CD4-positive, alpha-beta T cell treated with Interleukin-15 for 4 hours (primary cell): ENCODE measurements around the gene ZNF469.
"Not testable (repeated sequence)": the region's sequence is repeated elsewhere in the genome, so short reads cannot be mapped to it uniquely, and the experiment has no call there.

Experiments used
- DNase-seq: peaks from one replicate; pipeline ENCODE4 v3.0.0-alpha.2; 2020; ENCODE audit warnings: low spot score

ZNF469 gene

DNA sequence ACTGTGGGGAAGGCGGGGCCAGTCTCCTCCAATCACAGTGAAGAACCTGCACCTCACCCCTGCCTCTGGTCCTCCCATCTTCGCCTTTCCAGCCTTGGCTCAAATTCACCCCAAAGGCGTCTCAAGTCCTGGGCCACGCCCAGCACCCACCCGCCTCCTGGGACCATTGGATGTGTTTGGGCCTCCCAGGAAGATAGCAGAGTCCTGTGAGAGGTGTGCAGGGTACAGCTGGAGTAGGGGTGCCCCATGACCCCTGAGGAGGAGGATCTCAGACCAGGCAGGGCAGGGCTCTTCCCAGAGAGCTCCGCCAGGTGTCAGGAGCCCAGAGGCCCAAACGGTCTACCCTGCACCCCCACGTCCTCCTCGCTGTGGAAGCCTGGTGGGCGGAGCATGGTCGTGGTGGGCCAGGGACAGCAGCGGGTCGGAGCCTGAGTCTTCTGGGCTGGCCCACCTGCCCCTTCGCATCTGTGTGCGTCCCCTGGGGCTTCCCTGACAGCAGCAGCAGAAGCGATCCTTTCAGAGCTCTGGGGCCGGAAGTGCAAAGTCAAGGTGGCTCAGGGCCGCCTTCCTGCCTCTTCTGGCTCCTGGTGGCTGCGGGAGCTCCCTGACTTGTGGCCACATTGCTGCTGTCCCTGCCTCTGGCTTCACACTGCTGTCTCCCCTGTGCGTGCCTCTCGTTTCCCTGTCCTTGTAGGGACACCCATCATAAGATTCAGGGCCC is 34.9 kb upstream of the ZNF469 start:
- DNase-seq = no peak

DNA sequence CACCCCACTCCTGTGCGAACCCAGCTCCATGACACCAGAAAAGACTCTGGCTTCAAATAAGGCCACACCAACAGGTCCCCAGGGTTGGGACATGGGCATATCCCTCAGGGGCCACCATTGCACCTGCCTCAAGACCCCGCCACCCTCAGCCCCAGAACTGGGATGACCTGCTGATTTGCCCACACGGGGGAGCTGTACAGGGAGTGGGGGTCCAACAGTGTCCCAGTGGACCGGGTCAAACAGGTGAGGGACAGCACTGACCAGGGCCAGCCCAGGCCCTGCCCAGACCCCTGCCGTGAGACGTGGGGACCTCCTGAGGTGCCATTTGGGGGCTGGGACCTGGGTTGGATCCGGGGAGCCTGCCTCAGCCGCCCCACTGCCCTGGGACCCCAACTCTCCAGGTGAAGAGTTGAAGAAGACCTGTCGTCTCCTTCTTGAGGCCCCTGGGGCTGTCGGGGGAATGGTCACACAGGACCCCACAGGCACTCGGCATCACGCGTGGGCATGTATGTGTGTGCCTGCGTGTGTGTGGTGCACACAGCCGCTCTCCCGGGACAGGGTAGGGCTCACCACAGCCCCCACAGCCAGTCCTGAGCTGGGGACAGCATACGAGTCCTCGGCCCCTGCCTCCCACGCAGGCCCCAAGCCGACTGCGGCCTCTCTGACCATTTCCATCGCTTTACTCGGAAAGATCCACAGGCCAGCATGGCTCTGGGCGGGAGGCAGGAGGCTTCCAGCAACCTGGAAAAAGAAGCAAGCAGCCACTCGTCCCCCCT is 34.2 kb upstream of the ZNF469 start:
- DNase-seq = no peak

DNA sequence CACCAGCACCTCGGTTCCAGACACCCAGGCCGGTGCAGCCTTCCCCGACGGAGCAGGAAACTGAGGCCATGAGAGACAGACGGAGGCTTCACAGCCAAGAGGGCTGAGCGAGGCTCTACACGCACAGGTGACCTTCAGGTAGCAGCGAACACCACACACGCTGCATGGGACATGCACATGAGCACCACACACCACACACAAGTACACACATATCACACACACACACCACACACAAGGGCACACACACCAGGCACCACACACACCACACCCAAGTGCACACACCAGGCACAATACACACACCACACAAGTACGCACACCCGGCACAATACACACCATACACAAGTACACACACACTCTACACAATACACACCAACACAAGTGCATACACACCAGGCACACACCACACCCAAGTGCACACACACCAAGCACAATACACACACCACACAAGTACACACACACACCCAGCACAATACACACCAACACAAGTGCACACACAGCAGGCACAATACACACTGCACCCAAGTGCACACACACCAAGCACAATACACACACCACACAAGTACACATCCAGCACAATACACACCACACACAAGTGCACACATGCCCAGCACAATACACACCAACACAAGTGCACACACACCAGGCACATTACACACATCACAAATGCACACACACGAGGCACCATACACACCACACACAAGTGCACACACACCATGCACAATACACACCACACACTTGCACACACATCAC is 33.4 kb upstream of the ZNF469 start:
- no peak for DNase-seq

DNA sequence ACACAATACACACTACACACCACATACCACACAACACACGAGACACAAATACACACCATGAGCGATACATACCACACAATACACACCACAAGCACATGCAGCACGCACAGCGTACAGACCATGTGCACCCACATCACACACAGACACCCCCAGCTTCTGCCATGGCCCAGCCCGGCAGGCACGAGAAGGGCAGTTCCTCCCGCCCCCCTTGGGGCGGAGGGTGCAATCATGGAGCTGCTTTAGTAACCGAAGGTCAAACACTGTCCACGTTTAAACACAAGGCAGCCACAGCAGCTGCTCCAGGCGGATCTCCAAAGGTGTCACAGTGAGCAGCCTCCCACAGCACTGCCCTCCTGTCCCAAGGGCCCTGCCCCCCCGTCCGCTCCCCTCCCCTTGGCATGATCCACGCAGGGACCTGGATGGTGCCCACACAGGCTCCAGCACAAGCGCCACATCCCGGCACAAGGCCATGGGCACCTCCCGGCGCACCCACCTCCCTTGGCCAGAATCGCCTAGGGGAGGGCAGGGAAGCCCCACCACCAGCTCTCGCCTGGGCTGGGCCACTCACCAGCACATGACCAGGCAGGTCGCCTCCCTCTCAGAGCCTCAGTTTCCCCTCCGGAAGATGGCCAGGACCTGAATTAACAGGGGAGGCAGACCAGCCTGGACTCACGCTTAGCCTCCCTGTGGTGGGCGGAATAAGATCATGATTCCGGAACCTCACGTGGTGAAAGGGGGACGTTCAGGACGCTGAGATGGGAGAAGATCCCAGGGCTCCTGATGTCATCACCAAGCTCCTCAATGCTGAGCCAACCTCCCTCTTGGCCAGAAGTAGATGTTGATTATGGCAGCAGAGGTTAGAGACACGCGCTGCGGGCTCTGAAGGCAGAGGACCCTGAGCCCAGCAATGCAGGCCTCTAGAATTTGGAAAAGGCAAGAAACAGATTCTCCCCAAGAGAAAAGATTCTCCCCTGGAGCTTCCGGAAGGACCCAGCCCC is 32.6 kb upstream of the ZNF469 start:
- DNase-seq = no peak

DNA sequence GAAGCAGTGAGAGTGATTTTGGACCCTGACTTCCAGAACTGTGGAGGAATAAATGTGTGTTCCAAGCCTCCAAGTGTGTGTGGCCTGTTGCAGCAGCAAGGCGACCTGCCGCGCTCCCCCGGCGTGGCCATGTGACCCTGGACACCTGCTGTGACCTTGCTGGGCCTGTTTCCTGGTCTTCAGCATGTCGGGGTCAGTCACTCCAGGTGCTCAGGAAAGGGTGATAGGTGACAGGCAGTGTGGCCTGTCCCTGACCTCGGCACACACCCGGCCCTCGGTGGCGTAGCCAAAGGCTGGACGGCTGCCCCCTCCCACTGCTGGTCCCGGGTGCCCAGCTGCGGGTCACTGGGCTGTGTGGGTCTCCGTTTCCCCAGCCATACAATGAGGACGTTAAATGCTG is 31.8 kb upstream of the ZNF469 start:
- no peak for DNase-seq

DNA sequence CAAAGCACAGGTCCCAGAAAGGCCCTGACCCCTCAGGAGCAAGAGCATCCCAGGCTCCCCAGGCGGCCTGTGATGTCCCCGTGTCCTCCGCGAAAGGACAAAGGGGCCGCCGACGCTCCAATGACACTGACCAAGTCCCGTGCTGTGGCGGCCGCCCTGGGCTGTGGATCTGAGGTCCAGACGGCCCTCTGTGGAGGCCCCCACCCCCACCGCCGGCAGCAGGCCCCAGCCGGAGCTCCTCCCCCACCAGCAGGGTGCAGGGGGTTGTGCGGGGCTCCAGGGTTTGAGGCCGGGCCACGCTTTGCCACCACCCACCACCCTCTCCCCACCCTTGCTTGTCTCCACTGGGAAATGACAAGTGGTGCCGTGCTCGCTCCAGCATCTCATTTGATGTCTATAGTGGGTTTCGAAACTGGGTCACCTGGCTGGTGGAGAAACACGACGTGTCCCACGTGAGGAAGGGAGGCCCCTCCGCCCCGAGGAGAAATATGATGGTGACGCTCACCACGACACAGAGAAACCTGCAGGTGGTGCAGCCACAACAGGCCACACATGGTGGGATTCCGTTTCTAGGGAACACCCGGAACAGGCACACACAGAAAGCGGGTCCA is 31.2 kb upstream of the ZNF469 start:
- no peak for DNase-seq

DNA sequence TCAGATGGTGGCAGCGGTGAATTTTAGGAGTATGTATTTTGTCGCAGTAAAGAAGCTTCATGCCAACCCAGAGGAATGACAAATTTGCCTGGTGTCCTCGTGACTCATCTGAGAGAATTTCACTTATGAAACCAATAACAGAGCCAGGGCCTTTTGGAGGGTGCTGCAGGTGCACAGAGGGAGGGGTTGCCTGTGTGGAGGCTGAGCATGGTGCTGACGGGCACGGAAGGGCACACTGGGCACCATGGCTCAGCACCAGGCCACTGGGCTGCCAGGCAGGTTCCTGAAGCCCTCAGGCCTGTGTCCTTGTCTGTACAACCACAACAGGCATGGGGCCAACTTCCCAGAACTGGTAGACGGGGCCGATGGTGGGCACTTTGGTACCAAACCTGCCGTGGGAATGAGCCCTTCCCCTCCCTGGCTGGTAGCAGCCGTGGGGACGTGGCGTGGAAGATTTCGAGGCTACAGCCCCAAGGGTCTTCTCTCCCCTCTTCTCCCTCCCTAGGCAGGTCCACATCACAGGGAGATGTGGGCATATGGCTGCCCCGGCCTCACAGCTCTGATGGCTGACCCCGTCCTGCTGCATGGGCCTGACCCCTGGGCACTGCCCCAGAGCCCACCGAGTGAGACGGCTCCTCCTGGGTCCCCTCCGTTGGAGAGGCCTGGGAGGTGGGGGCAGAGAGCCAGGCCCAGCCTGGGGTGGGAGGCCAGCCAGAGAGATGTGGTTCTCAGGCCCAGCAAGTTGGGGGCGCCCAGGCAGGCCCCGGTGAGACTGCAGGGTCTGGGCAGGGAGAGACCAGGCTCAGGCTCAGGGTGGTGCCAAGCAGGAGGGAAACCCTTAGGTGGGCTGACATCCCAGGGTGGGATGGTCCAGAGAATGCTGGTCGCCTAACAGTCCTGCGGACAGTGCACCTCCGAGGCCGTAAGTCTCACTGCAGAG is 30.2 kb upstream of the ZNF469 start:
- no peak for DNase-seq

DNA sequence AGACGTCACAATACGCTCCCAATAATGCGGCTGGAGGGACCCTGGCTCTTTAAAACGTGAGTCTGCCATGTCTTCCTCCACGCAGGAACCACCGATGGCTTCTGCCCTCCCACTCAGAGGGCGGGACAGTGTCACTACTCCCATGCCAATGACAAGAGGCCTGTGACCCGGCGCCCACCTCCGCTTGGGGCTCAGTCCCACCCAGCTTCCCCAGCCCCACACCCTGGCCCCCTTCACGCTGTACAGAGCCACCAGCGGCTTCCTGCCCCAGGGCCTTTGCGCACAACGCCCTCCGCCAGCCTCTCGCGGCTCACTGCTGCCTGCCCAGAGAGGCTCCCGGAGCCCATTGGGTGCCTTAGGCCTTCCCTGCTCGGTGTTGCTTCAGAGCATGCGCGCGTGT is 29.5 kb upstream of the ZNF469 start:
- DNase-seq = no peak

DNA sequence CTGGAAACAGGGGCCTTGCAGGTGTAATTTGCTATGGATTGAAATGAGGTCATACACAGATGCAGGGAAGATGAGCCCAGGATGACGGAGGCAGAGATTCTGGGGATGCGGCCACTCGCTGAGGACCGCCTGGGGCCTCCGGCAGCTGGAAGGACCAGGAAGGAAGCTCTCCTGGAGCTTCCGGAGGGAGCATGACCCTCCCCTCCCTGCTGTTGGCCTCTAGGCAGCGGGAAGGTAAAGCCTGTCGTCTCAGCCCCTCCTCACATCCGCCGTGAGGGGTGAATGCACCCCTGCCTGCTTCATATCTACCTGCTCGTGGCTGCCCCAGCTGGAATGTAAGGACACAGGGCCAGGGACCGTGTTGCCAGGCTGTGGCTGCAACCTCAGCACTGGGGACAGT is 29.1 kb upstream of the ZNF469 start:
- no peak for DNase-seq

DNA sequence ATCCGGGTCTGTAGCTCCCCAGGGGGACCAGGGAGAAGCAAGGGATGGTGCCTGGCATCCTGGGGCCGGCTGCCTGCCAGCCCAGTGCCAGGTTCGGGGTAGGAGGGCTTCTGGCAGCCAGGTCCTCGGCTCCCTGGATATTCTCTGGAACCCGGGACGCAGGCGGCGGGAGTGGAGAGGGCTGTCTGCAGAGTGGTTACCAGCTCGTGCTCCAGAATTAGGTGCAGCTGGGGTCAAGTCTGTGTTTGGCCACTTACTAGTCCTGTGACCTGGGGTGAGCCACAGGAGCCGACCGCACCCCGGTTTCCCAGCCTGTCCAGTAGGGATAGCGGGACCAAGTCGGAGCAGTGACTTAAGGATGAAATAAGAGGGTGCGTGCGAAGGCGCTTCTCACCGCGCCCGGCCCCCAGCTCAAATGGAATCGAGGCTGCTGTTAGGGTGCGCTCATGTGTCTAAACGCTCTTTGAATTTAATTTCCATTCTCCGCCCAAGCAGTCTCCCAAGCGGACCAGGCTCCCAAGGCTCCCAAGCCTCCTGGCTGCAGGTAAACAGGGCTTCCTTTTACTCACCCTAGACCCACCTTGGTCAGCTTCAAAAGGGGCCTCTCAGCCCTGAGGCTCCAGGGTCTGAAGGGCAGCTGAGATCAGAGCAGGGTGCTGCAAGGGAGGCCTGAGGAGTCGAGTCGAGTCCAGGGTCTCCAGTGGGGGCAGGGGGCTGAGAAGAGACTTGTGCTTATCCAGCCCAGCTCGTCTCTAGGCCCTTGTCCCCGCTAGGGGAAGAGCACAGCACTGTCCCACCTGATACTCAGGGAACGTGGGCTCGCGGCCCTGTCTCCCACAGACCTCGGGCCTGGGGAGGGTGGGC is 28.3 kb upstream of the ZNF469 start:
- no peak for DNase-seq

DNA sequence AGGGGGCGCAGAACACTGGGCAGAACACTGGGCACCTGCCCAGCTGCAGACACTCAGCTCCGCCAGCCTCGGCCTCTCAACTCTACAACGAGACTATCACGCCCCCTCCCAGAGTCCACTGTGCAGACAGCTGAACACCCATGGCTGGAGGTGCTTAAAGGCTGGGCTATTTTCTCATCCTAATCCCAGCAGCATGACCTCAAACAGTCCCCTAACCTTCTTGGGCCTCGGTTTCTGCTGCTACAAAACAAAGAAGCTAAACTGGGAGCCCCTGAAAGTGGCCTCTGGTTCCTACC is 27.7 kb upstream of the ZNF469 start:
- no peak for DNase-seq

DNA sequence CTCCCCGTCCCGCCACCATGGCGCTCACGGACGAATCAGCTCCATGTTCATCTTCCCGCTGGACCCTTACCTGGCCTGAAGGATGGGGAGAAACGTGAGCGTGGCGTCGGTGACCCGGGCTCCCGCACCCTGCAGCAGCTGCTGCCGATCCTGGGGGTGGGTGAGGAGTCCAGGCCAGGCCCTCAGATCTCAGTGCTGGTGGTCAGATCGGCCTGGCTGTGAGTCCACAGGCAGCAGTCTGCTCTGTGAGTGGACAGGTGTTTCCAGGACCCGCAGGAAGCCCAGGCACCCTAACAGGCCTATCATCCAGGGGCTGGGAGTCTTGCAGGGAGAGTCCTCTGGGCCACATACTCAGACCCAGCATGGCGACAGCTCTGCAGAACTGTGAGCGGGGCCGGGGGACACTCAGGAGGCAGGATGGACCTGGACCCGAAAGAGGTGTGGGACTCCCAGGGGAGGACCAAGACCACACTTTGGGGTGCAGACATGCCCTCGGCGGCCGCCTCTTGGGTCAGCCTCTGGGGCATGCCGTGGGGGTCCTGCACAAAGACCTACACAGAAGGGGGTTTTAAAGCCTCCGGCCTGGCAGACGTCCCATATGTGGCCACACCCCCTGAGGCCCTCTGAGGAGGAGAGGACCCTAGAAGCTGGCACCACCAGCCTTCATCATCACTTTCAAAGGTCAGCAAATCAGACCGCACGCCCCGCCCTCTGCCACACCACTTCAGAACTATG is 27.2 kb upstream of the ZNF469 start:
- DNase-seq = no peak

DNA sequence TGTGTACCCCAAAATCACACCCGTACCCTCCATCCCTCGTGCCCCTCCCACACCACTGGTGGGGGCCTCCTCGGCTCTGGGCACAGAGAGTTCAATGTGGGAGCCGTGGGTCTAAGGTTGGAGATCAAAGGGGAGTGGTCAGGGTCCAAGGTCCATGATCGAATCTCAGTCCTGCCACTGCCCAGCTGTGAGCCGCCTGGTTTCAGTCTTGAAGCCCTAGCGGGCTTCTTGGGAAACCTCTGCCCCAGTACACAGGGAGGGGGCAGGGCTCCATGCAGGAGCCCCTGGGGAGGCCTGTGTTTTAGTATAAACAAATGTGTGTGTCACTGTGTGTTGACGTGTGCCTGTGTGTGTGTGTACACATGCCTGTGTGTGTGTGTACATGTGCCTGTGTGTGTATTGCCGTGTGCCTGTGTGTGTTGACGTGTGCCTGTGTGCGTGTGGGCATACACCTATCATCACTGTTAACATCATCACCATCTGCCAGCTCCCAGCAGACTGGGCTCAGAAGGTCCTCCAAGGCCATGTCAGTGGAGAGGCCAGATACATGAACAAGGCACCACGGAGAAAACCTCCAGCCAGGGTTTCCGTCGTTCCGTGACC is 26.5 kb upstream of the ZNF469 start:
- no peak for DNase-seq

DNA sequence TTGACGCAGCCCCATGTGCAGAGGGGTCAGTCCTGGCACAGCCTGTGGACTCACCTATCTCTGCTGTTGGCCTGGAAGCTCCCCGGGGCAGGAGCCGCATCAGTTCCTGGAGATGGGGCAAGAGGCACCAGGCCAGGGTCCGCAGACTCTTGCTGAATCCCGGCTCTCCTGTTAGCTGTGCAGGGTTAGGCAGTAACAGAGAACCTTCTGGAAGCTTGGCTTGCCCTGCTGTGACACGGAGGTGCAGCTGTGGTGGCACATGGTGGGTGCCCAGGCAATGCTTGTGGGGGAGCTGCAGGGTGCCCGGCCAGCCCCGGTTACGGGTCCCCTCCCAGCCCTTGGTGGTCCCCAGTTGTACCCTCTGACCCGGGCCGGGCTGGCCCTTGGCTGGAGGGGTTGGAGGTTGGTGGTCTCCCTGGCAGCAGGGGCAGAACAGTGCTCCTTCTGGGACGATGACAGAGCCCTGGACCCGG is 26.0 kb upstream of the ZNF469 start:
- no peak for DNase-seq

DNA sequence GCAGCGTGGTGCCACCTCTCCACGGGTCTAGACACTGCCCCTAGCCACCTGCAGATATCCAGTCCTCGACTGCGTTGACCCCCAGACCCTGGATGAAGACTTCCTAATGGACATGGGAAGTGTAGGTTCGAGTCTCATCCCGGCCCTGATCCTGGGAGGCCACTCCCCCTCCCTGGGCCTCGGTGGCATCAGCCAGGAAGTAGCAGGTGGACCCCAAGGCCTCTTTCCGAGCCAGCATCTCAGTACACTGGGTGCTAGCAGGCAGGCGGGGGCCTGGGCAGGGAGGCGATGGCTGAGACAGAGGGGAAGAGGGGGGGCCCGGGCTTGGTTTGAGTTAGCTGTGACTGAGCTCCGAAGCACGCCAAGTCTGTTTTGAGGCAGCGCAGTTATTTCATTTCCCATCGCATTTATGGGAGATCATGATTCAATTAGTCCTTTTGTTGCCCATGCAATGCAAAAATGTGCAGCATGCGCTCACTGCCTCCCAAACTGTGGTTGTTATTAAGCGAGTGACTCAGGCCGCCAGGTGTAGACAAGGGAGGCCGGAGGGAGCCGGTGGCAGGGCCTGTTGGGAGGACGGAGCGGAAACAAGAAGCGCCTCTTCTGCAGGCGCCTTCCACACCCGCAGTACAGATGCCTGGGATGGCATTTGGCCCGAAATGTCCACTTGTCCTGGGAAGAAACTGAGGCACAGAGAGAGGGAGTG is 25.3 kb upstream of the ZNF469 start:
- DNase-seq = no peak

DNA sequence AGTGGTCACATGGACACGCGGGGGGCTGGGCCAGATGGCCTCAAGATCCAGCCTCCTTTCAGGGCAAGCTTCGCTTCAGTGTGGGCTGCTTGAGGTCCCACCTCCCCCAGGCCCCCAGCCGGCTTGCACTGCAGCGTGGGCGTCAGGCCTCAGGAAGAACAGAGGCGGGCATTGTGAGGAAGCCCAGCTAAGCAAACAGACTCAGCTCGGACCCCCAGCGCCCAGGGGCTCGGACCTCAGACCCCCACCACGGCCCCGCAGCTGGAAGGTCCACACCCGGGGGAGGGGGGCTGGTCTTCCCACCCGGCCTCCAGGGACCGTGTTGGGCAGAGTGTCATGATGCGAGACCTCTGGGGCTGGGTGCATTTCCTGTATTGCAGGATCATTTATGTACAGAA is 24.7 kb upstream of the ZNF469 start:
- DNase-seq = no peak

DNA sequence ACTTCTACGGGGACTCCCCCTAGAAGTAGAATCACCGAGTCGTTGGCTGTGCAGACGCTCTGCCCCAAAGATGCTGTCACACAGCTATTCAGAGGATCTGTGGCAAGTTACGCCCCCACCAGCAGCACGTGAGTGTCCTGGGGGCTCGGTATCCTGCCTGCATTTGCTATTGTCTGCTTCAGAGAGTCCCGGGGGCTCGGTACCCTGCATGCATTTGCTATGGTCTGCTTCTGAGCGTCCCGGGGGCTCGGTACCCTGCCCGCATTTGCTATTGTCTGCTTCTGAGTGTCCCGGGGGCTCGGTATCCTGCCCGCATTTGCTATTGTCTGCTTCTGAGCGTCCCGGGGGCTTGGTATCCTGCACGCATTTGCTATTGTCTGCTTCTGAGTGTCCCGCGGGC is 23.8 kb upstream of the ZNF469 start:
- DNase-seq = no peak

DNA sequence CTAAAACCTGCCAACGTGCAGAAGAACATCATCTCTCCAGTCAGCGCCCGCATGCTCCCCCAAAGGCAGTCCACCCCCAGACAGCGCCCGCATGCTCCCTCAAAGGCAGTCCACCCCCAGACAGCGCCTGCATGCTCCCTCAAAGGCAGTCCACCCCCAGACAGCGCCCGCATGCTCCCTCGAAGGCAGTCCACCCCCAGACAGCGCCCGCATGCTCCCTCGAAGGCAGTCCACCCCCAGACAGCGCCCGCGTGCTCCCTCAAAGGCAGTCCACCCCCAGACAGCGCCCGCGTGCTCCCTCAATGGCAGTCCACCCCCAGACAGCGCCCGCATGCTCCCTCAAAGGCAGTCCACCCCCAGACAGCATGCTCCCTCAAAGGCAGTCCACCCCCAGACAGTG is 22.4 kb upstream of the ZNF469 start:
- DNase-seq = not testable (repeated sequence)
